K562 (cell line): Measurements from ENCODE around the gene DENND2A. TPM values are rescaled to one million over a fixed set of nuclear protein-coding genes. Genes with fewer than 3 reads are reported as not detected.

Experiments
- ATAC-seq: fragments of 200-7000 bp; cut with Tn5 transposase; 3 replicates; pipeline ENCODE4 v1.9.1; 2020; ENCODE audit warnings: moderate library complexity
- BruUV-seq: library from RNA; stranded (reverse); fragments of 400-500 nt; replicated peaks from 2 replicates; lab custom pipeline; 2021; lab: Mats Ljungman, UMichigan
- CTCF ChIA-PET: fragments of 300-600 bp; formaldehyde crosslinking; extraction: SDS; loops from one replicate; lab custom pipeline; 2021; ENCODE audit warnings: low intra/inter-chr PET ratio; lab: Yijun Ruan, JAX
- POLR2A ChIA-PET: fragments of 300-600, 350-650 bp; sonication (Branson Sonifier 250); formaldehyde crosslinking; extraction: SDS; loops from one replicate; lab custom pipeline; 2021; ENCODE audit warnings: antibody characterized with exemption, inconsistent platforms; lab: Yijun Ruan, JAX
- DNase-seq, 4 experiments: peaks; one replicate each; pipeline versions ENCODE4 v3.0.0 to v3.0.0-alpha.2; 2011 to 2018; ENCODE audit warnings: low spot score in 3 of 4, mixed read lengths in 3 of 4; ENCODE audit errors: extremely low read depth in 1 of 4
- FAIRE-seq: peaks from 2 replicates; lab custom pipeline; 2011; peaks lifted over from hg19 to GRCh38; lab: Jason Lieb, UNC
- H2AFZ ChIP-seq: 2 replicates; pipeline ENCODE4 v1.6.0; 2011; ENCODE audit warnings: low read depth, low read length, control low read depth, inconsistent platforms
- H3K27ac ChIP-seq: fragments of 200-600 bp; 3 replicates; pipeline ENCODE4 v1.8.0; 2011; ENCODE audit warnings: low read depth, mild to moderate bottlenecking, control low read depth, inconsistent platforms, low read length, moderate library complexity, mixed read lengths; ENCODE audit errors: extremely low read depth
- H3K27me3 ChIP-seq, 2 experiments: fragments of 300-600 bp in 1 of 2; 2 replicates in 1 of 2; 3 replicates in 1 of 2; pipeline versions ENCODE4 v1.6.0 to v1.8.0; 2011; ENCODE audit warnings: inconsistent platforms in 2 of 2, low read length in 2 of 2, mild to moderate bottlenecking in 1 of 2, mixed read lengths in 1 of 2, moderate library complexity in 1 of 2; ENCODE audit not compliant: control insufficient read depth in 2 of 2, insufficient read depth in 2 of 2
- H3K36me3 ChIP-seq: fragments of 300-600 bp; 3 replicates; pipeline ENCODE4 v1.8.0; 2011; ENCODE audit warnings: mild to moderate bottlenecking, low read length, inconsistent platforms; ENCODE audit not compliant: control insufficient read depth, insufficient read depth
- H3K4me1 ChIP-seq, 2 experiments: fragments of 200-600 bp in 1 of 2; replicated peaks in 1 of 2; 2 replicates in 1 of 2; 3 replicates in 1 of 2; pipeline versions ENCODE4 v1.5.1 to v1.8.0; 2011; ENCODE audit warnings: inconsistent platforms in 2 of 2, low read length in 2 of 2, mild to moderate bottlenecking in 1 of 2, mixed read lengths in 1 of 2, moderate library complexity in 1 of 2; ENCODE audit not compliant: control insufficient read depth in 2 of 2, insufficient read depth in 2 of 2
- H3K4me2 ChIP-seq: 2 replicates; pipeline ENCODE4 v1.6.1; 2011; ENCODE audit warnings: low read length, control low read depth, inconsistent platforms, mixed read lengths; ENCODE audit not compliant: insufficient read depth
- H3K4me3 ChIP-seq: fragments of 200-600 bp; sonication (generic), shearing (Covaris generic); 2 replicates; pipeline ENCODE4 v1.5.1; 2016; ENCODE audit warnings: control low read depth, inconsistent platforms
- H3K79me2 ChIP-seq: fragments of 200-600 bp; 3 replicates; pipeline ENCODE4 v1.8.0; 2011; ENCODE audit warnings: low read length, inconsistent platforms; ENCODE audit not compliant: control insufficient read depth, insufficient read depth
- H3K9ac ChIP-seq, 2 experiments: 2 replicates each; pipeline versions ENCODE4 v1.6.0 to v1.6.1; 2011; ENCODE audit warnings: low read depth in 2 of 2, low read length in 2 of 2, control low read depth in 1 of 2, inconsistent platforms in 1 of 2, mild to moderate bottlenecking in 1 of 2, mixed read lengths in 1 of 2; ENCODE audit not compliant: insufficient read depth in 1 of 2
- H3K9me1 ChIP-seq: one replicate; pipeline ENCODE4 v1.6.0; 2011; ENCODE audit warnings: inconsistent platforms, mild to moderate bottlenecking, low read length, moderate library complexity; ENCODE audit not compliant: control insufficient read depth, insufficient read depth
- H3K9me3 ChIP-seq: replicated peaks from 2 replicates; pipeline ENCODE4 v1.5.1; 2011; ENCODE audit warnings: low read depth, low read length, inconsistent platforms; ENCODE audit not compliant: control insufficient read depth, insufficient read depth
- H4K20me1 ChIP-seq: replicated peaks from 2 replicates; pipeline ENCODE4 v1.6.1; 2011; ENCODE audit warnings: low read length, inconsistent platforms, mixed read lengths; ENCODE audit not compliant: control insufficient read depth, insufficient read depth
- JUNB ChIP-seq: fragments of 450-650 bp; formaldehyde crosslinking; conservative IDR thresholded peaks from 2 replicates; pipeline ENCODE4 v1.4.0; 2020; ENCODE audit warnings: mild to moderate bottlenecking
- MAZ ChIP-seq, 2 experiments: fragments of 450-650 bp in 1 of 2; sonication (generic) in 1 of 2; formaldehyde crosslinking; IDR thresholded peaks in 1 of 2; conservative IDR thresholded peaks in 1 of 2; 2 replicates each; pipeline versions ENCODE4 v1.4.0 to v1.5.0; 2020; ENCODE audit warnings: mild to moderate bottlenecking in 1 of 2, missing genetic modification reagents in 1 of 2
- MYC ChIP-seq, 2 experiments: fragments of 250-450 bp in 1 of 2; sonication (Bioruptor Pico) in 1 of 2; IDR thresholded peaks; 2 replicates each; pipeline versions ENCODE4 v1.5.1 to v1.6.1; 2012 to 2021; ENCODE audit warnings: low read depth in 2 of 2, borderline replicate concordance in 1 of 2, improper control_type of control experiment in 1 of 2, low read length in 1 of 2, mild to moderate bottlenecking in 1 of 2, moderate library complexity in 1 of 2
- NR1H2 ChIP-seq: sonication (generic); formaldehyde crosslinking; IDR thresholded peaks from 2 replicates; pipeline ENCODE4 v1.4.0; 2020; ENCODE audit warnings: mild to moderate bottlenecking, missing genetic modification reagents
- RB1 ChIP-seq: fragments of 450-650 bp; IDR thresholded peaks from 2 replicates; pipeline ENCODE4 v1.6.1; 2017; ENCODE audit warnings: low read depth, mild to moderate bottlenecking
- SRF ChIP-seq, 2 experiments: fragments of 250-450, 450-650 bp in 1 of 2; sonication (Bioruptor Pico) in 1 of 2; sonication (generic) in 1 of 2; formaldehyde crosslinking; IDR thresholded peaks; 2 replicates each; pipeline versions ENCODE4 v1.5.0 to v1.5.1; 2020 to 2022; ENCODE audit warnings: mild to moderate bottlenecking in 1 of 2, missing genetic modification reagents in 1 of 2
- STAT5A ChIP-seq: IDR thresholded peaks from 2 replicates; pipeline ENCODE4 v1.6.1; 2012; ENCODE audit warnings: low read length, inconsistent platforms, borderline replicate concordance
- STAT5B ChIP-seq: fragments of 250-450 bp; sonication (Bioruptor Pico); IDR thresholded peaks from 2 replicates; pipeline ENCODE4 v1.8.0; 2021; ENCODE audit warnings: mild to moderate bottlenecking, inconsistent platforms
- TOE1 ChIP-seq, 2 experiments: fragments of 450-650 bp in 1 of 2; sonication (generic) in 1 of 2; formaldehyde crosslinking in 1 of 2; IDR thresholded peaks; 2 replicates each; pipeline versions ENCODE4 v1.7.1 to v1.8.0; 2016 to 2022; ENCODE audit warnings: borderline replicate concordance in 2 of 2, mild to moderate bottlenecking in 2 of 2, antibody characterized with exemption in 1 of 2, inconsistent platforms in 1 of 2, low read depth in 1 of 2, missing genetic modification reagents in 1 of 2, moderate library complexity in 1 of 2
- ZBTB43 ChIP-seq: sonication (generic); formaldehyde crosslinking; IDR thresholded peaks from 2 replicates; pipeline ENCODE4 v1.8.0; 2023; ENCODE audit warnings: mild to moderate bottlenecking, missing genetic modification reagents
- ZEB2 ChIP-seq: fragments of 450-650 bp; IDR thresholded peaks from 2 replicates; pipeline ENCODE4 v1.6.1; 2016
- ZNF12 ChIP-seq: sonication (generic); formaldehyde crosslinking; IDR thresholded peaks from 2 replicates; pipeline ENCODE4 v1.4.0; 2020; ENCODE audit warnings: mild to moderate bottlenecking, missing genetic modification reagents
- ZNF146 ChIP-seq: IDR thresholded peaks from one replicate; pipeline ENCODE4 v1.6.1; 2018; ENCODE audit warnings: missing compliant biosample characterization; ENCODE audit not compliant: unreplicated experiment
- ZNF263 ChIP-seq: sonication (generic); formaldehyde crosslinking; IDR thresholded peaks from 2 replicates; pipeline ENCODE4 v1.8.0; 2022; ENCODE audit warnings: mild to moderate bottlenecking, missing genetic modification reagents, borderline replicate concordance
- ZNF79 ChIP-seq: fragments of 250-450 bp; sonication (Bioruptor Pico); IDR thresholded peaks from 2 replicates; pipeline ENCODE4 v1.4.0; 2020; ENCODE audit warnings: low read depth, mild to moderate bottlenecking, moderate library complexity
- WGBS: fragments of 100-300 bp; shearing (Covaris generic); methylation state at CpG from one replicate; pipeline ENCODE4 v1.1.6; 2016; ENCODE audit warnings: low coverage, mixed read lengths; ENCODE audit not compliant: insufficient coverage; ENCODE audit errors: missing lambda C conversion rate; 5-methylcytosine and 5-hydroxymethylcytosine counted together
- in situ Hi-C: fragments of 300-500 bp; cut with MboI; formaldehyde crosslinking; loops from 4 replicates; pipeline ENCODE4 v1.15.0; 2018; ENCODE audit warnings: inconsistent platforms, mixed read lengths
- intact Hi-C: fragments of 100-400 bp; cut with micrococcal nuclease; formaldehyde crosslinking; loops from 2 replicates; pipeline ENCODE4 v1.14.2; 2022
- polyA plus RNA-seq, 8 experiments: library from polyadenylated mRNA; depleted of rRNA in 4 of 8; stranded (reverse) in 5 of 8; unstranded in 3 of 8; fragments of >200 nt; fragmentation: Nextera tagmentation in 2 of 8; fragmentation: Illumina TruSeq in 1 of 8; extraction: Ambion mirVana in 2 of 8; extraction: Trizol in 1 of 8; gene quantifications; 2 replicates each; pipeline versions ENCODE4 v1.2.1 to v1.2.3, GENCODE V29; 2011 to 2014; ENCODE audit warnings: inconsistent platforms in 1 of 8, missing spikeins in 1 of 8
- total RNA-seq, 7 experiments: library from RNA; depleted of rRNA in 6 of 7; stranded (reverse); fragments of >200 nt in 6 of 7; fragmentation: Illumina TruSeq in 2 of 7; extraction: Trizol in 2 of 7; gene quantifications; 2 replicates each; pipeline versions ENCODE4 v1.2.1 to v1.2.3, GENCODE V29; 2011 to 2021; ENCODE audit warnings: low replicate concordance in 1 of 7
- TF ChIP-seq, protein P1 (sequence below): IDR thresholded peaks from 2 replicates; pipeline ENCODE4 v1.6.1; 2011; ENCODE audit warnings: borderline replicate concordance, low read depth, mild to moderate bottlenecking, moderate library complexity, low read length; ENCODE audit not compliant: insufficient read depth, poor library complexity, severe bottlenecking

DENND2A gene
- total and polyA plus RNA-seq, 9 of the 15 experiments (the other 6 are each of a cell fraction or from before 2014, with no cell fraction given), result not detected

DNA sequence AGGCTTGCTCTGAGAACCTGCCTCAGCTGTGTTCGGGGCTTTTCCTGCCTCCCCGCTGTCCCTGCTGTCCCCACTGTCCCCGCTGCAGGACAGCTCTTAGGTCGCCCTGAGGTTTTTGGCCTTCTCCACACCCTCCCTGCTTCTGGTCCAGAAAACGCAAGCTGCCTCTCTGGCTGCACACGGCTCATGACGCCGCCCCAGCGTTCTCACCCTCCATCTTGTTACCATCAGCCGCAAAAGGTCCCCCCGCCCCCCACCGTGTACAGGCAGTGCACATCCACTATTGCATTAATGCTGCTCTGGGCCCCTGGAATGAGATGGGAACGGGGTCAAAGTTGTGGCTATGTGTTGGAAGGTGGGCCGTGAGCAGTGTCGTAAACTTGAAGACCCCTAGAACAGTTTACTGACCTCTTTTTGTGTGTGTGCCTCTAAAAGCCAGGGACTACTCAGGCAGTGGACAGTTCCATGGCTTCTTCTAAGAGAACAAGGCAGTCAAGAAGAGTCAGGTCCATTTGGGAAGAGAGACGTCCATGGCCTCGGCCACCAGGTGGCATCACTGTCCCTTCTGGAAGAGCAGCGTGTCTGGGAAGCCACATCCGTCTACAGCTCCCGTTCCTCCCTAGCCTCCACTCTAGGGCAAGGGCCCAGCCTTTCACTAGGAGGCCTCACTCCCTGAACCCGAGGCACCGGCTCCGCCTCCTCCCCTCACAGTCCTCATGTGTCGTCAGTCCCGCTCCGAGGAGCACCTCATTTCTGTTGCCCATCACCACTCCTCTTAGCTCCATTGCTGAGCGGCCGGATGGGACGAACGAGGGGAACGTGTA lies 122.9 kb downstream of the DENND2A start:
- FAIRE-seq, result peak; percentile 100
- H3K9ac ChIP-seq, result peak overlapping the region in 1 of 2 experiments; percentile 52; a peak in 2 of 4 replicates
- peaks cover 4 to 17% of the 10 kb centered on the region in 2 experiments; a peak in 4 of 5 replicates for H3K4me1 ChIP-seq
- peaks cover 0 to 5% of the 10 kb centered on the region in 2 experiments; a peak in 1 of 5 replicates for H3K27me3 ChIP-seq
- in situ Hi-C loops, result no loop called here
- 26% methylated on average over 31 of the region's 31 CpGs for WGBS
- peak; percentile 90 to 96 (median 95) for DNase-seq
- intact Hi-C loops, result loop anchor here (1.0 to 10.0 kb wide), 6 partner anchors 41 to 1015 kb away; no protein-coding TSS in a partner anchor
- no peaks in the 10 kb centered on the region for H3K9me3 ChIP-seq
- ATAC-seq, result peak; percentile 97
- no peaks in the 10 kb centered on the region for H3K36me3 ChIP-seq
- no peak overlapping the region for H3K4me3 ChIP-seq
- H3K27ac ChIP-seq, result no peak overlapping the region
- ChIA-PET POLR2A (interaction anchor here (0.5 to 2.6 kb wide), 6 partner anchors 10 to 497 kb away, joined by 3 to 10 read pairs (median 3); partner anchors contain the start of gene MRPS33), CTCF (interaction anchor here (0.6 to 2.7 kb wide), 5 partner anchors 42 to 1133 kb away, joined by 3 to 31 read pairs (median 4); no protein-coding TSS in a partner anchor)
- H3K9me1 ChIP-seq, result no peaks in the 10 kb centered on the region
- H3K79me2 ChIP-seq, result no peaks in the 10 kb centered on the region
- no peaks in the 10 kb centered on the region for H4K20me1 ChIP-seq
- H3K4me2 ChIP-seq, result peak overlapping the region; percentile 62
- H2AFZ ChIP-seq, result peak overlapping the region; percentile 92
- no TSS peak for BruUV-seq
- TF ChIP-seq RB1 (peak; percentile 80), ZNF12 (CRISPR knock-in tag) (0 out of 2 replicates have a peak, but pooled peaks have one; percentile 53), MYC (IDR thresholded peaks at IDR 0.05; ENCODE audit: low read depth, low read length) (peak; percentile 65), MYC (CRISPR knock-in tag; IDR thresholded peaks at IDR 0.05; ENCODE audit: borderline replicate concordance, low read depth) (no peak), ZNF79 (CRISPR knock-in tag) (no peak), ZEB2 (peak; percentile 46; the same call in 1 of the 2 replicates), STAT5A (no peak), JUNB (no peak), ZNF263 (peak; percentile 99), ZNF146 (CRISPR knock-in tag) (no peak), NR1H2 (CRISPR knock-in tag) (no peak), ZBTB43 (CRISPR knock-in tag) (no peak), TOE1 (IDR thresholded peaks at IDR 0.05; ENCODE audit: borderline replicate concordance) (peak; percentile 63; the same call in 1 of the 2 replicates), TOE1 (CRISPR knock-in tag; IDR thresholded peaks at IDR 0.05; ENCODE audit: borderline replicate concordance, low read depth) (no peak), SRF (CRISPR knock-in tag; IDR thresholded peaks at IDR 0.05) (peak in 1 of 2 experiments; percentile 77; a peak in 2 of 4 replicates), STAT5B (CRISPR knock-in tag) (no peak), MAZ (CRISPR knock-in tag; conservative IDR thresholded peaks at IDR 0.05 in 1 of 2, IDR thresholded peaks at IDR 0.05 in 1 of 2) (peak; percentile 38 to 57)
- TF ChIP-seq, protein P1, sequence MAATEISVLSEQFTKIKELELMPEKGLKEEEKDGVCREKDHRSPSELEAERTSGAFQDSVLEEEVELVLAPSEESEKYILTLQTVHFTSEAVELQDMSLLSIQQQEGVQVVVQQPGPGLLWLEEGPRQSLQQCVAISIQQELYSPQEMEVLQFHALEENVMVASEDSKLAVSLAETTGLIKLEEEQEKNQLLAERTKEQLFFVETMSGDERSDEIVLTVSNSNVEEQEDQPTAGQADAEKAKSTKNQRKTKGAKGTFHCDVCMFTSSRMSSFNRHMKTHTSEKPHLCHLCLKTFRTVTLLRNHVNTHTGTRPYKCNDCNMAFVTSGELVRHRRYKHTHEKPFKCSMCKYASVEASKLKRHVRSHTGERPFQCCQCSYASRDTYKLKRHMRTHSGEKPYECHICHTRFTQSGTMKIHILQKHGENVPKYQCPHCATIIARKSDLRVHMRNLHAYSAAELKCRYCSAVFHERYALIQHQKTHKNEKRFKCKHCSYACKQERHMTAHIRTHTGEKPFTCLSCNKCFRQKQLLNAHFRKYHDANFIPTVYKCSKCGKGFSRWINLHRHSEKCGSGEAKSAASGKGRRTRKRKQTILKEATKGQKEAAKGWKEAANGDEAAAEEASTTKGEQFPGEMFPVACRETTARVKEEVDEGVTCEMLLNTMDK, result peak; percentile 35
